IMR-90 (cell line): ENCODE measurements around the gene CLEC6A. TPM values are rescaled to one million over a fixed set of nuclear protein-coding genes. Genes with fewer than 3 reads are reported as not detected.

ENCODE experiments used
- ATAC-seq: fragments of 200-7000 bp; cut with Tn5 transposase; 2 replicates; pipeline ENCODE4 v1.9.1; 2020; ENCODE audit warnings: low read depth, mild to moderate bottlenecking, moderate library complexity
- BruUV-seq: library from RNA; stranded (reverse); fragments of 400-500 nt; replicated peaks from 2 replicates; lab custom pipeline; 2021; lab: Mats Ljungman, UMichigan
- CTCF ChIA-PET: fragments of 300-600 bp; formaldehyde crosslinking; extraction: SDS; loops from one replicate; lab custom pipeline; 2021; ENCODE audit warnings: antibody characterized with exemption; lab: Yijun Ruan, JAX
- POLR2A ChIA-PET: fragments of 300-600 bp; sonication (Branson Sonifier 250); formaldehyde crosslinking; loops from one replicate; lab custom pipeline; 2022; ENCODE audit warnings: antibody characterized with exemption; ENCODE audit not compliant: unreplicated experiment; lab: Charles Lee
- DNase-seq: peaks from one replicate; pipeline ENCODE4 v3.0.0; 2013
- H2AFZ ChIP-seq: replicated peaks from 2 replicates; pipeline ENCODE3; 2013; ENCODE audit warnings: low read length, mild to moderate bottlenecking; ENCODE audit not compliant: poor library complexity
- H2AK5ac ChIP-seq: 2 replicates; pipeline ENCODE4 v1.6.1; 2013; ENCODE audit warnings: low read depth, low read length, inconsistent platforms
- H2AK9ac ChIP-seq: replicated peaks from 2 replicates; pipeline ENCODE3; 2013; ENCODE audit warnings: mild to moderate bottlenecking, low read depth, low read length, moderate library complexity; ENCODE audit not compliant: poor library complexity
- H2BK120ac ChIP-seq: 2 replicates; pipeline ENCODE4 v1.6.1; 2013; ENCODE audit warnings: low read depth, low read length, inconsistent platforms
- H2BK15ac ChIP-seq: 3 replicates; pipeline ENCODE4 v1.6.1; 2013; ENCODE audit warnings: low read depth, low read length, inconsistent platforms
- H2BK20ac ChIP-seq: 2 replicates; pipeline ENCODE4 v1.6.1; 2013; ENCODE audit warnings: low read depth, mild to moderate bottlenecking, inconsistent platforms, low read length, moderate library complexity
- H2BK5ac ChIP-seq: 2 replicates; pipeline ENCODE4 v1.6.1; 2013; ENCODE audit warnings: mild to moderate bottlenecking, low read depth, low read length, inconsistent platforms; ENCODE audit not compliant: poor library complexity, severe bottlenecking
- H3K14ac ChIP-seq: replicated peaks from 2 replicates; pipeline ENCODE4 v1.6.1; 2013; ENCODE audit warnings: low read depth, low read length, inconsistent platforms
- H3K18ac ChIP-seq: 2 replicates; pipeline ENCODE4 v1.6.1; 2013; ENCODE audit warnings: low read depth, low read length, control low read depth
- H3K23ac ChIP-seq: 2 replicates; pipeline ENCODE4 v1.6.1; 2013; ENCODE audit warnings: low read depth, low read length, inconsistent platforms
- H3K27ac ChIP-seq: 2 replicates; pipeline ENCODE4 v1.5.1; 2013; ENCODE audit warnings: mild to moderate bottlenecking, control low read depth, low read length; ENCODE audit not compliant: insufficient read depth
- H3K27me3 ChIP-seq: 2 replicates; pipeline ENCODE4 v1.6.1; 2013; ENCODE audit warnings: low read length; ENCODE audit not compliant: control insufficient read depth, insufficient read depth
- H3K36me3 ChIP-seq: 2 replicates; pipeline ENCODE4 v1.6.1; 2013; ENCODE audit warnings: low read length, mixed read lengths; ENCODE audit not compliant: control insufficient read depth, insufficient read depth
- H3K4ac ChIP-seq: 2 replicates; pipeline ENCODE4 v1.6.1; 2013; ENCODE audit warnings: low read depth, low read length, inconsistent platforms
- H3K4me1 ChIP-seq: 2 replicates; pipeline ENCODE4 v1.6.1; 2013; ENCODE audit warnings: low read length, mixed read lengths; ENCODE audit not compliant: control insufficient read depth, insufficient read depth
- H3K4me2 ChIP-seq: 2 replicates; pipeline ENCODE4 v1.6.1; 2013; ENCODE audit warnings: low read depth, mild to moderate bottlenecking, control low read depth, low read length, moderate library complexity
- H3K4me3 ChIP-seq: 2 replicates; pipeline ENCODE4 v1.5.1; 2013; ENCODE audit warnings: low read depth, mild to moderate bottlenecking, control low read depth, low read length, moderate library complexity; ENCODE audit not compliant: insufficient read depth
- H3K56ac ChIP-seq: 2 replicates; pipeline ENCODE4 v1.6.1; 2013; ENCODE audit warnings: low read length, inconsistent platforms; ENCODE audit not compliant: insufficient read depth; ENCODE audit errors: extremely low read depth
- H3K79me1 ChIP-seq, 2 experiments: 2 replicates each; pipeline ENCODE4 v1.6.1; 2013; ENCODE audit warnings: low read length in 2 of 2, inconsistent platforms in 1 of 2, low read depth in 1 of 2
- H3K9ac ChIP-seq: 2 replicates; pipeline ENCODE4 v1.6.1; 2013; ENCODE audit warnings: low read depth, low read length, control low read depth
- H3K9me1 ChIP-seq: 2 replicates; pipeline ENCODE4 v1.6.1; 2013; ENCODE audit warnings: low read length, inconsistent platforms; ENCODE audit not compliant: insufficient read depth
- H3K9me3 ChIP-seq: 2 replicates; pipeline ENCODE4 v1.6.1; 2013; ENCODE audit warnings: low read length; ENCODE audit not compliant: control insufficient read depth, insufficient read depth
- H4K20me1 ChIP-seq: 2 replicates; pipeline ENCODE4 v1.6.1; 2013; ENCODE audit warnings: low read length, inconsistent platforms; ENCODE audit not compliant: insufficient read depth
- H4K5ac ChIP-seq: 2 replicates; pipeline ENCODE4 v1.6.1; 2013; ENCODE audit warnings: mild to moderate bottlenecking, low read depth, low read length, control low read depth
- H4K8ac ChIP-seq, 2 experiments: 2 replicates each; pipeline ENCODE4 v1.6.1; 2013; ENCODE audit warnings: low read depth in 2 of 2, low read length in 2 of 2, control low read depth in 1 of 2, inconsistent platforms in 1 of 2
- H4K91ac ChIP-seq: 2 replicates; pipeline ENCODE4 v1.6.1; 2013; ENCODE audit warnings: low read depth, low read length, inconsistent platforms; ENCODE audit not compliant: insufficient read depth
- CHD1 ChIP-seq: IDR thresholded peaks from 2 replicates; pipeline ENCODE4 v1.6.1; 2012; ENCODE audit warnings: low read depth, low read length, improper control_type of control experiment
- FOS ChIP-seq: fragments of 150-350 bp; IDR thresholded peaks from 2 replicates; pipeline ENCODE4 v1.6.1; 2016; ENCODE audit warnings: low read depth, low read length
- MXI1 ChIP-seq: IDR thresholded peaks from 2 replicates; pipeline ENCODE4 v1.6.1; 2012; ENCODE audit warnings: low read depth, mild to moderate bottlenecking, low read length, moderate library complexity, borderline replicate concordance
- RFX5 ChIP-seq: IDR thresholded peaks from 2 replicates; pipeline ENCODE4 v1.8.0; 2012; ENCODE audit warnings: low read depth, mild to moderate bottlenecking, low read length, moderate library complexity
- USF2 ChIP-seq: fragments of 150-350 bp; IDR thresholded peaks from 2 replicates; pipeline ENCODE4 v1.6.1; 2017; ENCODE audit warnings: mild to moderate bottlenecking, antibody characterized with exemption, low read length, low read depth
- WGBS, 2 experiments: methylation state at CpG; one replicate each; pipeline versions ENCODE4 v1.1.5 to v1.1.7; 2013; ENCODE audit warnings: missing lambda C conversion rate in 2 of 2; ENCODE audit not compliant: insufficient read length in 1 of 2; ENCODE audit errors: extremely low coverage in 2 of 2; 5-methylcytosine and 5-hydroxymethylcytosine counted together
- dilution Hi-C: fragments of 300-500 bp; cut with HindIII; formaldehyde crosslinking; loops from one replicate; pipeline ENCODE4 v1.14.3; 2018; ENCODE audit warnings: low sequenced_read_pairs; ENCODE audit not compliant: unreplicated experiment
- in situ Hi-C: fragments of 300-500 bp; cut with MboI; formaldehyde crosslinking; loops from 3 replicates; pipeline ENCODE4 v1.14.3; 2019; ENCODE audit warnings: low sequenced_read_pairs, inconsistent platforms, mixed read lengths
- intact Hi-C: fragments of 100-400 bp; cut with micrococcal nuclease; formaldehyde crosslinking; loops from 2 replicates; pipeline ENCODE4 v1.10.0; 2022
- polyA plus RNA-seq, 3 experiments: library from polyadenylated mRNA; depleted of rRNA; stranded (reverse); fragments of >200 nt; gene quantifications; 2 replicates each; pipeline ENCODE4 v1.2.3, GENCODE V29; 2012; ENCODE audit warnings: low replicate concordance in 1 of 3
- total RNA-seq: library from RNA; depleted of rRNA; stranded (reverse); fragments of >200 nt; gene quantifications from 2 replicates; pipeline ENCODE4 v1.2.3, GENCODE V29; 2012

Gene CLEC6A
- total and polyA plus RNA-seq, 2 of the 4 experiments (the other 2 are of a cell fraction), result not detected

GRCh38 chr12:8491646-8492530, 36.1 kb downstream of the CLEC6A start:
- ChIA-PET CTCF (interaction anchor here (0.6 kb wide), 1 partner anchor 124 kb away, joined by 9 read pairs; no protein-coding TSS in a partner anchor), POLR2A (no interaction called here)
- H2BK15ac ChIP-seq, result no peak overlapping the region
- no peak overlapping the region for H3K4me3 ChIP-seq
- no peak overlapping the region for H3K23ac ChIP-seq
- H2AFZ ChIP-seq, result no peak overlapping the region
- H2BK120ac ChIP-seq, result no peak overlapping the region
- H4K20me1 ChIP-seq, result no peaks in the 10 kb centered on the region
- no peak overlapping the region for H3K56ac ChIP-seq
- H2BK20ac ChIP-seq, result no peak overlapping the region
- H3K27me3 ChIP-seq, result no peaks in the 10 kb centered on the region
- H2BK5ac ChIP-seq, result no peak overlapping the region
- no peaks in the 10 kb centered on the region for H3K4me1 ChIP-seq
- BruUV-seq, result no TSS peak
- no peak overlapping the region for H2AK9ac ChIP-seq
- no peak overlapping the region for H3K18ac ChIP-seq
- in situ Hi-C loops, result no loop called here
- H4K91ac ChIP-seq, result no peak overlapping the region
- TF ChIP-seq CHD1, result no peak
- TF ChIP-seq USF2, result no peak
- TF ChIP-seq MXI1, result no peak
- no peak for TF ChIP-seq RFX5
- TF ChIP-seq FOS, result no peak
- no peak overlapping the region for H3K9ac ChIP-seq
- H3K36me3 ChIP-seq, result no peaks in the 10 kb centered on the region
- intact Hi-C loops, result no loop called here
- WGBS, 2 experiments, result no CpG with 5 or more reads among the region's 5 CpGs
- dilution Hi-C loops, result no loop called here
- H3K4me2 ChIP-seq, result no peak overlapping the region
- no peaks in the 10 kb centered on the region for H3K9me3 ChIP-seq
- H3K9me1 ChIP-seq, result no peaks in the 10 kb centered on the region
- H3K14ac ChIP-seq, result no peak overlapping the region
- H3K4ac ChIP-seq, result no peak overlapping the region
- DNase-seq, result no peak
- no peak overlapping the region for H4K8ac ChIP-seq
- no peaks in the 10 kb centered on the region for H3K79me1 ChIP-seq
- ATAC-seq, result no peak
- H4K5ac ChIP-seq, result no peak overlapping the region
- no peak overlapping the region for H2AK5ac ChIP-seq
- no peak overlapping the region for H3K27ac ChIP-seq
